GM10248 (cell line): Measurements from ENCODE around the gene PBRM1.

Source experiments
- CTCF ChIA-PET: fragments of 300-600 bp; sonication (Branson Sonifier 250); formaldehyde crosslinking; extraction: SDS; loops from one replicate; lab custom pipeline; 2021; ENCODE audit warnings: antibody characterized with exemption; lab: Yijun Ruan, JAX
- POLR2A ChIA-PET: fragments of 350-650 bp; sonication (Branson Sonifier 250); formaldehyde crosslinking; extraction: SDS; loops from one replicate; lab custom pipeline; 2020; ENCODE audit warnings: antibody characterized with exemption; lab: Yijun Ruan, JAX
- DNase-seq: peaks from one replicate; pipeline ENCODE4 v3.0.0; 2012; ENCODE audit errors: extremely low spot score
- TF ChIP-seq, protein P1 (sequence below): IDR thresholded peaks from 2 replicates; pipeline ENCODE4 v1.5.1; 2012; ENCODE audit warnings: mild to moderate bottlenecking, low read depth; ENCODE audit errors: extremely low read depth, missing control alignments, control extremely low read depth

The PBRM1 gene

DNA sequence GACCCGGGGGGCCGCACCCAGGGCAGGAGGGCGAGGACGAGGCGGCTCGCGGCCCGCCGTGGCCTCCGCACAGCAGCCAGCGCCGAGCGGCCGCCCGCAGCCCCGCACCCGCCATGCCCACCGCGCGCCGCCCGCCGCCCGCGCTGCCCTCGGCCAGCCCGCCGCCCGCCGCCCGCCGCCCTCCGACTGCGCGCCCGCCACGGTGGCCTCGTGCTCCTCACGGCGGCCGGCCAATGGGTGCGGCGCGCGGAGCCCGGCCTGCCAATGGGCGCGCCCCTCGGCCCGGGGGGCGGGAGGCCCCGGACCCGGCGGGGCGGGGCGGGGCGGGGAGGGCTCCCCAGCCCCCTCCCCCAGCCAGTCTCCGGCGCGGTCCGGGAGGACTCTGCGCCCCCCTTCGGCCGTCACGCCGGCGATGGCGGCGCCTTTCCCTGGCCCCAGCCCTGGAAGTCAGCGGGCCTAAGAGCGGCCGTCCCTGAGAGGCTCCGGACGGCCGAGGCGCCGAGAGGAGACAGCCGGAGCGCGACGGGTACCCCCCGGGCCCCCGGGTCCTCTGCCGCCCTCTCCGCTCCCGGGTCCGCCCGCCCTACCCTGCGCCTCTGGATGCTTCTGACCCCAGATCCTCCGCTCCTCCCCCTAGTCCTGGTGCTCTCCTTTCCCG is 152.0 kb downstream of the PBRM1 start, which contains the start of gene NT5DC2:
Gene NT5DC2 (minus strand): TSS at position 235 of the 658 bp plus-strand sequence. CDS start 120 bp downstream, at position 115.
- TF ChIP-seq, protein P1, sequence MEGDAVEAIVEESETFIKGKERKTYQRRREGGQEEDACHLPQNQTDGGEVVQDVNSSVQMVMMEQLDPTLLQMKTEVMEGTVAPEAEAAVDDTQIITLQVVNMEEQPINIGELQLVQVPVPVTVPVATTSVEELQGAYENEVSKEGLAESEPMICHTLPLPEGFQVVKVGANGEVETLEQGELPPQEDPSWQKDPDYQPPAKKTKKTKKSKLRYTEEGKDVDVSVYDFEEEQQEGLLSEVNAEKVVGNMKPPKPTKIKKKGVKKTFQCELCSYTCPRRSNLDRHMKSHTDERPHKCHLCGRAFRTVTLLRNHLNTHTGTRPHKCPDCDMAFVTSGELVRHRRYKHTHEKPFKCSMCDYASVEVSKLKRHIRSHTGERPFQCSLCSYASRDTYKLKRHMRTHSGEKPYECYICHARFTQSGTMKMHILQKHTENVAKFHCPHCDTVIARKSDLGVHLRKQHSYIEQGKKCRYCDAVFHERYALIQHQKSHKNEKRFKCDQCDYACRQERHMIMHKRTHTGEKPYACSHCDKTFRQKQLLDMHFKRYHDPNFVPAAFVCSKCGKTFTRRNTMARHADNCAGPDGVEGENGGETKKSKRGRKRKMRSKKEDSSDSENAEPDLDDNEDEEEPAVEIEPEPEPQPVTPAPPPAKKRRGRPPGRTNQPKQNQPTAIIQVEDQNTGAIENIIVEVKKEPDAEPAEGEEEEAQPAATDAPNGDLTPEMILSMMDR = peak; percentile 45
- CTCF ChIA-PET = no interaction called here
- POLR2A ChIA-PET = no interaction called here
- DNase-seq = peak; percentile 93

DNA sequence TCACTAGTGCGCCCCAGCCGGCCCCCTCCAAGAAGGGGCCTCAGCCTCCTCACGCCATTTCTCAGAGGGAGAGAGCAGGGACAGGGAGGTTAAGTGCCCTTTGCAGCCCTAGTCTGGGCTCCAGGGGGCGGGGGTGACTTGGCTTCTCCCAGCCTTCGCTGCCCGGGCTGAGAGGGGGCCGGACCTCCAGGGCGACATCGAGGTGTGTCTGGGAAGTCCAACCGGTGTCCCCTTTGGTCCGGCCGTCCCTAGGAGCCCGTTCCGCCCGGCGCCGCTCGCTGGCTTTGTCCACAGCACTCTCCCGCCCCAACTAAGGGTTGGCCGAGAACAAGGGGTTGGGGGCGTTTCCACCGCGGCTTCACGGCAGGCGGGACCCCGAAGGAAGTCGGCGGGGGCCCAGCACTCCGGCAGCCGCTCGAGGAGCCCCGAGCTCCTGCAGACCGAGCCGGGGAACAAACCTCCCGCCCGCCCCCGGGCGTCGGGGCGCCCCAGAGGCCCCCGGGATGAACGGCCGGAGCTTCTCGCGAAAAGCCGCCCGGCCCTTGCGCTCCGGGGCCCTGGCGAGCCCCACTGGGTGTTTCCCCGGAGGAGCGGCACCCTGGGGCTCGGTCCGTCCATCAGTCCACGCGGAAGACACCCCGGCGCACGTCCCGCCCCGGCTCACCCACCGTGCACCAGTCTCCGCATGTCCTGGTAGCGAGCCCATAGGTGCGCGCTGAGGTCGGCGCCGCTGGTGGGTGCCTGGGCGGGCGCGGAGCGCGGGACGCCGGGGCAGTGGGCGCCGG is 152.7 kb downstream of the PBRM1 start:
- DNase-seq = no peak
- CTCF ChIA-PET = no interaction called here
- POLR2A ChIA-PET = no interaction called here
- TF ChIP-seq, protein P1 = no peak

DNA sequence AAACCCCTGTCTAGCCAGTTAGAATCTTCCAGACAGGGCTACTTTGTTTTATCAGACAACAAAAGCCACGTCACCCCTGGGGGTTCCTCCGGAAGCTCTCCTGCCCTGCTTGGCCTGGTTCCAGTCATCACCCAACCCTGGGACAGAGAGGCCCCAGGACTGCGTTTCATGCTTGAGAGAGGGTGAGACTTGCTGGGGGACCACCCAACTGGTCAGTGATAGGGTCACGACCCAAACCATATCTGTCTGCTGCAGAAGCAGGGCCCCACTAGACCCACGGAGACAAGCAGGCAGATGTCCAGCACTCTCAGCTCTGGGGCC is 153.2 kb downstream of the PBRM1 start:
- CTCF ChIA-PET = interaction anchor here (1.1 kb wide), 1 partner anchor 42 kb away, joined by 3 read pairs; no protein-coding TSS in a partner anchor
- POLR2A ChIA-PET = no interaction called here
- DNase-seq = no peak
- TF ChIP-seq, protein P1 = no peak

DNA sequence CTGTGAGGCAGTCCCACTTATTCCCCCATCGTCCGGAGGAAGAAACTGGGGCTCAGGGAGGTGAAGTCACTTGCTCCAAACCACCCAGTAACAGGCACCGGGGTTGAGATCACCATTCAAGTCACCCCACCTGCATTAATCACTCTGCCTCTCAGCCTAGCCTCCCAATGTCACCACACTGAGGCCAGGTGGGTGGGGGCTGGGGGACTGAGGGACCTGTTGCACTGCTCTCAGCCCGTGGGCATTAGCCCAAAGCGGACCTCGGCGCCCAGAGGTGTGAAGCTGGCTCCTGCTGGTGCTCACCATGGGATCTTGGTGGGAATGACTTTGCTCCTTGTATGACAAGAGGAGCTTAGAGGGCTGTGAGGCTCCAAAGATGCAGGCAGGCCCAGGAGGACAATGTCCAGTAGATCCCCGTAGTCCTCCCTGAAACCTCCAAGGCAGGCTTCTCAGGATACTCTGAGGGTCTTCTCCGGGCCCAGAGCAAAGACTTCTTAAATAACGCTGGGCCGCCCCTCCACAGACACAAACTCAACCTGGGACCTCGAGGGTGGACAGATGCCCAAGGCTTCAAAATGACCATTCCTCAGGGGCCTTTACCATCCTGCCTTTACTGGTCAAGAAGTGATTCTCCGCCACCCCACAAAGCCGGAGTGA is 153.7 kb downstream of the PBRM1 start:
- TF ChIP-seq, protein P1 = no peak
- DNase-seq = no peak
- ChIA-PET CTCF (interaction anchor here (1.1 kb wide), 1 partner anchor 42 kb away, joined by 3 read pairs; no protein-coding TSS in a partner anchor), POLR2A (no interaction called here)

DNA sequence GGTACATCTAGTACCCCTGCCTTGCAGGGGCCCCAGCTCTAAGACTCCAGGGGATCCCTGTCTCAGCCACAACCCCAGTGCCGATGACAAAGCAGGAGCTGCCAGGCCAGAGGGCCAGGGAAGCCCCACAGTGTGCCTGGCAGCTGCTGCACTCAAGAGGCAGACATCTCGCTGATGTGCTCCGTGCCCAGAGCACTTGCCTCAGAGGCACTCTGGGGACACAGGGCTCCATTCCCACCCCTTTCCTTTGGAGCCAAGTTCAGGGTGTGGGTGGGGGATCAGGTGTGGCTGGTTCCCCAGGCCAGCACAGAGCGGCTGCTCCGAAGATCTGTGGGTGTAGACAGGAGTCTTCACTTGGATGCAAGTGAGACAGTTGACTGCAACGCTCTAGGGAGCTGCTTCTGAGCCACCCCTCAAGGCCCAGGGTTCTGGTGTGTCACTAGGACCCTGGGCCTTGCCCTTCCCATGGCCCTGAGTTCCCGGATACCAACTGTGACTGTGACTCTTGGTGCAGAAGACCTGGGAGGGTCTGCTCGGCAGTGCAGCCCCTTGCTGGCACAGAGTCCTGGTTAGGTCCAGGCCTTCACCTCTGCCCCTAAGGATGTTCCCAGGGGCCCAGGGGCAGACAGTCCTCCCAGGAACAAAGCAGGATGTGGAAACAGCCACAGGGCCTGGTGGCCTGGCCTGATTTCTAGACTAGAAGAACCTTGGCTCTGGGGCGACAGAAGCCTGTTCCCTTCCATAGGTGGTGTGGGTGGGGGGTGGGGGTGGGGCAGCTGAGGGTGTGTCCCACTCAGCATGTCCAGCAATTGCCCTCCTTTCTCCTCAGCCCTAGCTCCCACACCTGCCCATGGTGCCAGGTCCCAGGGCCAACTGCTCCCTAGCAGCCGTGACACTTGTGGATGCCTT is 154.5 kb downstream of the PBRM1 start:
- TF ChIP-seq, protein P1 = no peak
- CTCF ChIA-PET = interaction anchor here (1.1 kb wide), 1 partner anchor 41 kb away, joined by 3 read pairs; no protein-coding TSS in a partner anchor
- no peak for DNase-seq
- POLR2A ChIA-PET = no interaction called here
